Left ventricle myocardium inferior (tissue), 1 donor: ENCODE data around the gene CCDC175. TPM values are rescaled to one million over a fixed set of nuclear protein-coding genes. Genes with fewer than 3 reads are reported as not detected.

ENCODE experiments used
- DNase-seq: peaks from one replicate; pipeline ENCODE4 v3.0.0-alpha.2; 2020
- H3K27ac ChIP-seq: fragments of 200-600 bp; replicated peaks from 2 replicates; pipeline ENCODE4 v1.8.0; 2021
- H3K27me3 ChIP-seq: fragments of 200-600 bp; 2 replicates; pipeline ENCODE4 v1.8.0; 2021; ENCODE audit warnings: low read depth
- H3K36me3 ChIP-seq: fragments of 200-600 bp; 2 replicates; pipeline ENCODE4 v1.8.0; 2021
- H3K4me1 ChIP-seq: fragments of 200-600 bp; 2 replicates; pipeline ENCODE4 v1.8.0; 2021
- H3K4me3 ChIP-seq: fragments of 200-600 bp; 2 replicates; pipeline ENCODE4 v1.8.0; 2021; ENCODE audit warnings: mild to moderate bottlenecking, moderate library complexity
- H3K9me3 ChIP-seq: fragments of 200-600 bp; replicated peaks from 2 replicates; pipeline ENCODE4 v1.8.0; 2021
- CTCF ChIP-seq: fragments of 200-600 bp; IDR thresholded peaks from 2 replicates; pipeline ENCODE4 v1.8.0; 2021; ENCODE audit warnings: antibody characterized with exemption, mild to moderate bottlenecking, borderline replicate concordance
- intact Hi-C: fragments of 100-400 bp; cut with micrococcal nuclease; formaldehyde crosslinking; loops from one replicate; pipeline ENCODE4 v1.11.0; 2022
- total RNA-seq: library from RNA; stranded (reverse); fragmentation: NEBNext Ultra II Directional; extraction: Animal tissue kit (Norgen Biotek cat#: 25700); gene quantifications from one replicate; pipeline ENCODE4 v1.2.1, GENCODE V29; 2021
- donor health status: DM: no; HTN: yes; CAD: no; lungs with severe emphysema.

CCDC175 gene
- total RNA-seq, 1 donor from 2014 or later: not detected

- no peak overlapping the region for H3K27ac ChIP-seq
- H3K27me3 ChIP-seq: peaks cover 6% of the 10 kb centered on the region
- H3K4me3 ChIP-seq: no peak overlapping the region
- H3K36me3 ChIP-seq: no peaks in the 10 kb centered on the region
- no peaks in the 10 kb centered on the region for H3K4me1 ChIP-seq
- TF ChIP-seq CTCF: no peak
- DNase-seq: no peak
- H3K9me3 ChIP-seq: peaks cover 11% of the 10 kb centered on the region
- intact Hi-C loops: no loop called here
Measured at GRCh38 chr14:59529189-59529588, 47.4 kb downstream of the CCDC175 start.

GRCh38 chr14:59520224-59520623, 56.4 kb downstream of the CCDC175 start:
- Histone ChIP-seq H3K27ac (no peak overlapping the region), H3K27me3 (peaks cover 8% of the 10 kb centered on the region), H3K36me3 (no peaks in the 10 kb centered on the region), H3K9me3 (no peaks in the 10 kb centered on the region), H3K4me1 (no peaks in the 10 kb centered on the region), H3K4me3 (no peak overlapping the region)
- intact Hi-C loops: no loop called here
- DNase-seq: no peak
- TF ChIP-seq CTCF: no peak

- Histone ChIP-seq H3K36me3 (no peaks in the 10 kb centered on the region), H3K27ac (no peak overlapping the region), H3K4me3 (no peak overlapping the region), H3K9me3 (no peaks in the 10 kb centered on the region), H3K27me3 (peaks cover 16% of the 10 kb centered on the region), H3K4me1 (no peaks in the 10 kb centered on the region)
- peak; percentile 40 for TF ChIP-seq CTCF
- intact Hi-C loops: no loop called here
- DNase-seq: no peak
Measured at GRCh38 chr14:59511916-59512575, 64.6 kb downstream of the CCDC175 start.

GRCh38 chr14:59510966-59511365, 65.6 kb downstream of the CCDC175 start:
- TF ChIP-seq CTCF: no peak
- H3K27ac ChIP-seq: no peak overlapping the region
- H3K27me3 ChIP-seq: peaks cover 16% of the 10 kb centered on the region
- no peaks in the 10 kb centered on the region for H3K9me3 ChIP-seq
- DNase-seq: no peak
- H3K4me3 ChIP-seq: no peak overlapping the region
- H3K4me1 ChIP-seq: no peaks in the 10 kb centered on the region
- H3K36me3 ChIP-seq: no peaks in the 10 kb centered on the region
- intact Hi-C loops: no loop called here

- Histone ChIP-seq H3K4me3 (no peak overlapping the region), H3K27ac (no peak overlapping the region), H3K9me3 (no peaks in the 10 kb centered on the region), H3K36me3 (peaks cover 4% of the 10 kb centered on the region), H3K4me1 (no peaks in the 10 kb centered on the region), H3K27me3 (peaks cover 16% of the 10 kb centered on the region)
- intact Hi-C loops: no loop called here
- no peak for DNase-seq
- no peak for TF ChIP-seq CTCF
Measured at GRCh38 chr14:59510001-59510400, 66.6 kb downstream of the CCDC175 start.
